Fibroblast of skin of abdomen (primary cell): ENCODE measurements around the gene AGFG1.
"Not testable (repeated sequence)": the region's sequence is repeated elsewhere in the genome, so short reads cannot be mapped to it uniquely, and the experiment has no call there.

Experiments
- DNase-seq: peaks from one replicate; pipeline ENCODE4 v3.0.0-alpha.2; 2013

Gene AGFG1

DNA sequence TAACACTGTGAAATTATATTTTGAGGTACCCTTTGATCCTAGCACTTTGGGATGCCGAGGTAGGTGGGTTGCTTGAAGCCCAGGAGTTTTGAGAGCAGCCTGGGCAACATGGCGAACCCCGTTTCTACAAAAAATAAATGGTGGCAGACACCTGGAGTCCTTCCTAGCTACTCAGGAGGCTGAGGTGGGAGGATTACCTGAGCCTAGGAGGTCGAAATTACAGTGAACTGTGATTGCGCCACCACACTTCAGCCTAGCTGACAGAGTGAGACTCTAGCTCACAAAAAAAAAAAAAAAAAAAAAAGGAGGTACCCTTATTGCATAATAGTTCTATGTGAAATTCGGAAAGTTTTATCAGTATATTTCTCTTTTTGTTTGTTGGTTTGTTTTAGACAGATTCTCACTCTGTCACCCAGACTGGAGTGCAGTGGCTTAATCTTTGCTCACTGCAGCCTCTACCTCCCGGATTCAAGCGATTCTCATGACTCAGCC is 67.6 kb downstream of the AGFG1 start:
- no peak for DNase-seq

DNA sequence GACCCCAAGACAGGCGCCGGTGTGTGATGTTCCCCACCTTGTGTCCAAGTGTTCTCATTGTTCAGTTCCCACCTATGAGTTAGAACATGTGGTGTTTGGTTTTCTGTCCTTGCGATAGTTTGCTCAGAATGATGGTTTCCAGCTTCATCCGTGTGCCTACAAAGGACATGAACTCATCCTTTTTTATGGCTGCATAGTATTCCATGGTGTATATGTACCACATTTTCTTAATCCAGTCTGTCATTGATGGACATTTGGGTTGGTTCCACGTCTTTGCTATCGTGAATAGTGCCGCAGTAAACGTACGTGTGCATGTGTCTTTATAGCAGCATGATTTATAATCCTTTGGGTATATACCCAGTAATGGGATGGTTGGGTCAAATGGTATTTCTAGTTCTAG is 68.4 kb downstream of the AGFG1 start:
- DNase-seq, result not testable (repeated sequence)

DNA sequence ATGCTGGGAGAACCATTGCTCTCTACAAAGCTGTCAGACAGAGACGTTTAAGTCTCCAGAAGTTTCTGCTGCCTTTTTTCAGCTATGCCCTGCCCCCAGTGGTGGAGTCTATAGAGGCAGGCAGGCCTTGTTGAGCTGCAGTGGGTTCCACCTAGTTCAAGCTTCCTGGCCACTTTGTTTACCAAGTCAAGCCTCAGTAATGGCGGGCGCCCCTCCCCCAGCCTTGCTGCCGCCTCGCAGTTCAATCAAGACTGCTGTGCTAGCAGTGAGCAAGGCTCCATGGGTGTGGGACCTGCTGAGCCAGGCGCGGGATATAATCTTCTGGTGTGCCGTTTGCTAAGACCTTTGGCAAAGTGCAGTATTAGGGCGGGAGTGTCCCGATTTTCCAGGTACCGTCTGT is 74.0 kb downstream of the AGFG1 start:
- no peak for DNase-seq

DNA sequence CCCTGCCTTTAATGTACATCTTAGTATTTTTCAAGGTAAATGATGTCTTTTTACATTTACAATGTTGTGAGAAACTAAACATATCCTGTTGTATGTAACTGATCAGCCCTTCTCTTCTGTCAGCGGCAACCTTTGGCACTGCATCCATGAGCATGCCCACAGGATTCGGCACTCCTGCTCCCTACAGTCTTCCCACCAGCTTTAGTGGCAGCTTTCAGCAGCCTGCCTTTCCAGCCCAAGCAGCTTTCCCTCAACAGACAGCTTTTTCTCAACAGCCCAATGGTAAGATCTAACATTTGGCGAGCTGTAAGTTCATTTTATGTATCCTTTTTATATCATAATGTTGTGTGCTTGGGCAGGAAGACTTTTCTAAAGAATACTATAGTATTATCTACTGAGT is 79.9 kb downstream of the AGFG1 start:
- no peak for DNase-seq

DNA sequence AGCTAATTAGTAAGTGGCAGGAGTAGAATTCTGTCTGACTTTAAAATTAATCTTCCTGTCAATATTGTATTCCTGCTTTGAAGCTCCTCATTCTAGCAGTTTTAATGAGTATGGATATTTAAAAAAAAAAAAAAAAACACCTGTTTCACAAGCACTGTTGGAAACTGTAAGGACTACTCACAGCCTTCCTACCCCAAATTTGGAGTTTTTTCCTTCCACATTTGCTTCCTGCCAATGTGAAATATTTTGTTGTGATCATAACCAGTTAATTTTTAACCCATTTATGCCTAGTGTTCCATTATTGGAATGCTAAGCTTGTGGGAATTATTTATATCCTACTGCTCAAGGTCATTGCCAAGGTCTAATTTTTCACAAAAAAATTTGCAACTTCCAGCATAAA is 90.6 kb downstream of the AGFG1 start:
- DNase-seq, result no peak

DNA sequence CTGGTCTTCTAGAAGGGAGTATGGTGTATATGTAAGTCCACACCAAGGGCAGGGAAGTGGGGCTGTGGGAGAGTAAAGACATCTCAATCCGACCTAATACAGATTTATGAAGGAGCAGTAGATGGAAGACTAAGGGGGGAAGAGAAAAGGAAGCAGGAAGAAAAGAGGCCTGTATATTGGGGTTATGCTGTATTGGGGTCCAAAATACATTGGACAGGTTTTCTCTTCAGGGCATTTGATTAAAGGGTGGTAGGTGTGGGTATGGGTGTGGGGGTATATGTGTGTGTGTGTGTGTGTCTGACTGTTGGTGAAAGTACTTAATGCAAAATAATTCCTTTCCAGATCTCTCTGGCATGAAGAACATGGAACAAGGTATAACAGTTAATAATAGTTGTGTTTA is 93.1 kb downstream of the AGFG1 start:
- no peak for DNase-seq

DNA sequence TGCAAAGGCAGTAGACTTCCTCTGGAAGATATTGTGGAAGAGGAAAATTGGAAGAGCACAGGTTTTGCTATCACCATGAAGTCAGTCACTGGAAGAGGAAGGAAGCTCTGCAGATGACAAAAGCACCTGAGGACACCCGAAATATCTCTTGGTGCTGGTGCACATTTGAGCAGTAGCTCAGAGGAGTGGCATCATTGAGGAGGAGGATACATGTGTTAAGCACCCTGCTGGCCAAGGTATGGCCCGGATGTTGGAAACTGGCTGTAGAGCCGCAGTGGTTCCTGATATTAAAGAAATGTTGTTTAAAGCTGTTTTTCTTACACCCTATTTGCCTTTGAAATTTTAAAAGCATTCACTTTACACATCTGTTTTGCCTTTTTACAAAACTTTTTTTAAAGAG is 94.1 kb downstream of the AGFG1 start:
- no peak for DNase-seq

DNA sequence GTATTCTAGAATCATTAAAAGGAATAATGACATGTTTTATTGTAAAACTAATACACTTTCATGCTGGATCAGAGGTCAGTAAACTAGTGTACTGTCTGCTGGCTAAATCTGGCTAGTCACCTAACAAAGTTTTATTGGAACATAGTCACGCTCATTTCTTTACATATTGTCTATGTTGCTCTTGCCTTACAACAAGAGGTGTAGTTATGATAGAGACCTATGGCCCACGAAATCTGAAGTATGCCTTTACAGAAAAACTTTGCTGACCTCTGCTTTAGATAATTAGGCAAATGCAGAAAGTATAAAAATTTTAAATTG is 96.9 kb downstream of the AGFG1 start:
- DNase-seq, result no peak

DNA sequence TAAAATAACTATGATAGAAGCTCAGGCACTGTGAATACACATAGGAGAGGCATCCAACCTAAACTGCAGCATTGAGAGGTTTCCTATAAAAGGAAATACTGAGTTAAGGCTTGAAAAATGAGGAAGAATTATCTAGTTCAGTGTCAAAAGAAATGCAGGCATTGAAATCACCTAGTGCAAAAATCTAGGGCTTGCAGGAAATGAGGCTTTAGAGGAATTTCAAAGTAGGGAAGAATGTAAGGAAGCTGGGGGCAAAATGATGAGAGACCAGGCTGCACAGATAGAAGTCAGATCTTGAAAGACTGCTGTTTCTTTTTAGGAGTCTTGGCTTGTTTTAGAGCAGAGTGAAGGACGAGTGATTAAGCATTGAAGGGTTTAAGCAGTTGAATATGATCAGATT is 98.7 kb downstream of the AGFG1 start:
- peak; percentile 14 for DNase-seq

DNA sequence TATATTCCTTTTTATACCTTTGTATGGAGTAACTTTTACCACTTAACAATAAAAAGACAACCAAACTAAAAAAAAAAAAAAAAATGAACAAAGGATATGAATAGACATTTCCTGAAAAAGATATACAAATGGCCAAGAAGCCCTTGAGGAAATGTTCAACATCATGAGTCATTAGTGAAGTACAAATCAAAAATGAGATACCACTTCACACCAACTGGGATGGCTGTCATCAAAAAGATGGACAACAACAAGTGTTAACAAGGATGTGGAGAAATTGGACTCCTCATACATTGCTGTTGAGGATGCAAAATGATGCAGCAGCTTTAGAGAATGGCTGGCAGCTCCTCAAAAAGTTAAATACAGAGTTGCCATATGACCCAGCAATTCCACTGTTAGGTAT is 104.2 kb downstream of the AGFG1 start:
- DNase-seq, result no peak

DNA sequence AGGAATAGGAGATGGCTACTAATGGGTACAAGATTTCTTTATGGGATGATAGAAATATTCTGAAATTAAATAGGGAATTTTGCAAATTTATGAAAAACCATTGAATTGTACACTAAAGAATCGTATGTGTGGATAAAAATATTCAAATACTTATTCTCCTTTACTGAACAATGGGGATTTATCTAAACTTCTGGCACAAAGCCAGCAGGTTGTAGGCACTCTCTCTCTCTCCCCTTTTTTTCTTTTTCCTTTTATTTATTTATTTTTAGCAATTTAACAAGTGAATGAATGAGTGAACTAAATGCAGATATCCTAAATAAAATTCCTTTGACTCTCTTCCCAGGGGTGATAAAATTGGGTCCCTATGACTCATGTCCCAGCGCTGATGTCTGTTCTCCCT is 104.9 kb downstream of the AGFG1 start:
- no peak for DNase-seq

DNA sequence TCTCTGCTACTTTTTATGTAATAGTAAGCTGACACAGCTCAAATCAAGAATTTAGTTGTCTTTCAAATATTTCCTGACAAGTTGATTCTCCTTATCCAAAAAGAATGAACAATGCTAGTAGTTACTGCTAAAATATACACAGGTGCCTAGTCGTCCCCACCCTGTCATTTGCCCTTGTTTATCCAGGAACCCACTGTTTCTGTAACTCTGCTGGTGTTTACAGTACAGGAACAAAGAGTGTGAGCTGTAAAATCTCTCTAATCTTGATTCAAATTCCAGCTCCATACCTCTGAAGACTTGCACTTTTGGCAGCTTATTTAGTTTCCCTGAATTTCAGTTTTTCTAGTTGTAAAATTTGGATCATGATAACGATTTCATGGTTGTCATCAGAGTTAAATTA is 105.6 kb downstream of the AGFG1 start:
- DNase-seq, result no peak

DNA sequence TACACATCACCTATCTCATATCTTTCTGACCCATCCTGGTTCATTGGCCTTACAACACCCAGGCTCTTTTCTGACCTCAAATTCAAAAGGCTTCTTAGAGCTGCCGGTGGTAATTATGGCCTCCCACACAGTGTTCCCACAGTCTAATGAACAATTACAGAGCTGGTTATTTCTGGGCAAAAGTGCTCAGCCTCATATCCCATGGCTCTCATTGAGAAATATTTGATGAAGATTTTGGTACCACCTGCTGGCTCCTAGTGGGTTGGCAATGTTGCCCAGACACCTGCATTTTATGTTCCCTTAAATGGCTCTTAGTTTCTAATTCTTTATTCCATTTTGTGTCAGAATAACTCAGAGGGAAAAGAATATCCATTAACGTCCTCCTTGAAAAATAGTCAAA is 106.7 kb downstream of the AGFG1 start:
- DNase-seq, result no peak

DNA sequence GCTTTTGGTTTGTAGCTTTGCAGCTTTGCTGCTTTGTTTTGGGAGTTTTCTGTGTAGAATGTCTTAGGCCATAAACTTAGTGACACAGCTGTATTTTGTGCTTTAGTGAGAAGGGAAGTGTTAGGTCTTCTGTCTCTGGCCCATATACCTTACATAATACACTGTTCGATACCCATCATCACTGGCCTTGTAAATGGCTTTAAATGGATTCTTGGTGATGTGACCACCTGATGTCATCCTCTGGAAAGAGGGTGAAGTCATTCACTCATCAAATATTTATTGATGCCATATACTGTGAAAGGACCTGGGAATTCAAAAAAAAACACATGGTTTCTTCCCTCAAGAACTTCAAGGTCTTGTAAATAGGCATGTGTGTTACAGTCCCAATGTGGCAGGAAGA is 107.8 kb downstream of the AGFG1 start:
- DNase-seq, result no peak

DNA sequence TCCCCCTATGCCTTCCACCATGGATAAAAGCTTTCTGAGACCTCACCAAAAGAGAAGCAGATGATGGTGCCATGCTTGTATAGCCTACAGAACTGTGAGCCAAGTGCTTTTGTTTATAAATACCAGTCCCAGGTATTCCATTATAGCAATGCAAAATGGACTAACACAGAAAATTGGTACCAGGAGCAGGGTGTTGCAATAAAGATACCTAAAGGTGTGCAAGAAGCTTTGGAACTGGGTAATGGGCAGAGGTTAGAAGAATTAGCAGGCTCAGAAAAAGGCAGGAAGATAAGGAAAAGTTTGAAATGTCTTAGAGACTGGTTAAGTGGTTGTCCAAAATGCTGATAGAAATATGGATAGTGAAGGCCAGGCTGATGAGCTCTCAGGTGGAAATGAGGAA is 110.4 kb downstream of the AGFG1 start:
- DNase-seq, result no peak

DNA sequence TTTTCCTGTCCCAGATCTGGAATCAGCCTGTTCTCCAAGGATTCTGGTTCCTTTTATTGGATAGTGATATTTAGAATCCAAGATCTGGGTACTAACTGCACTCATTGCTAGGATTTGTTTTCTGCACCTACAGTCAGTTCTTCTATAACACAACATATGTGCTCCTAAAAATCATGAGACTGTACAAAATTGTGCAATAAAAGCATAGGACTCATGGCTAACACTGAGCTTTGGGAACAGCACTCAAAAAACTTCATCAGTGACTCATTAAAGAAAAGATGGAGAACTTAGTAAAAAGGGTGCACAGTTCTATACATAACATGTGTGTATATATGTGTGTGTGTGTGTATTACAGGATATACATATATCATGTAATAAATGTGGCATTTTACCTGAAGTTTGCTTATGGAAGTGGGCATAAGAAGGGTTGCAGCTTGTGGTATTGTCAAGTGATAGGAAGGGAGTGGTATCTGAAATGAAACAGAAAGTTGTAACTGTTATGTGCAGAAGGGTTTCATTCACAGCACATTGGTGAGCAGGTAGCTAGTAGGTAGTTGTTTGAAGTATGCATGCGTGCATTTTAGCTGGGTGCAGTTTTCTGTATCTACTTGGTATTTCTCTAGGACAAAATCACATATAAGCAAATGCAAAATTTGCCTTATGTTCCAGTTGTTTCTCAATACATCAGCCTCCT is 120.9 kb downstream of the AGFG1 start:
- DNase-seq, result no peak

DNA sequence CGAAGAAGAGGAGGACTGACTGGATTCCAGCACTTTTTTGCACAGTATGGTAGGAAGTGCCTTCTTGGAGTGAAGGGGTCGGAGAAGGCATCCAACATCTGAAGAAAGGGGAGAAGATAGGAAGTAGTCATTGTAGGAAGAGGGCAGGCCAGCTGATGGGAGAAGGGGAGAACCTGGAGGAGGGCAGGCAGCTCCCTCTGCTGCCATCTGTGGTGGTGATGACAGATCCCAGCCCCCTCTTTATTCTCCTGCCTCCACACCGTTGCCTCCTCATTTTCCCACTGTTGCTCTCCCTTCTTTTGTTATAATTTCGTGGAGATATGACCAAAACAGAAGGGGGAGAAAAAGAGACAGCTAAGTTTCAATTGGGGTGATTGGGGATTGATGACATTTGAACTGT is 123.8 kb downstream of the AGFG1 start:
- DNase-seq, result no peak

DNA sequence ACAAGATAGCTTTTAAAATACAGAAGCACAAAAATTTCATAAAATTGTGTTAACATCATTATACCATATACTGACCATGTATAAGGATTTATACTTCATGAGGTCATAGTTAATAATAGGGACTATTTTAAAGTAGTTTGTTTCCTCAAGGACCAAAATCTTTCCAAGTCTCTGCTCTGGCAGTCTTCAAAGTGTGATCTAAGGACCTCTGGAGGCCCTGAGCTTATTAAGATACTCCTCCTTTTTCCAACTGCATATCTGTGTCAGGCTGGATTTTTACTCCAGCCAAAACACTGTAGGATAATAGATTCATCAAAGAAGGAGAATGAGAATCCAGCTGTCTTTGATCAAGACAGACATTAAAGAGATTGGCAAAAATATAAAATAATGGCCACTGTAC is 125.1 kb downstream of the AGFG1 start:
- DNase-seq, result no peak

DNA sequence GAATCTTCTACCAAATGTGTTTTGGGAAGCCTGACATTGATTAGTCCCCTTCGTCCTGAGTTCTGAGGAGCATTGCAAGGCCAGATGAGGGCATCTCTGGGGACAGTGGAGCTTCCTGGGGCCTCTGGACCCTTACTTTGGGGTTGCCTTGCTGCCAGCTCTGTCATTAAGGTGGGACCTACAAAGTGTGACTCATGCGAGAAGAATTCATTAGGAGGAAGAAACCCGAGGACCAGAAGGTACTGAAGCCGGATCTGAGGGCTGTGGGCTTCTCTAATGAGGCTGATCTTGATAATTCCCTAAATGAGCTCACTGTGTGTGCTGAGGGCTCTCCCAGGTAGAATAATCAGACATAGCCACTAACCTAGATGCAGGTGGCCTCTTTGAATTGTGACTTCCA is 126.0 kb downstream of the AGFG1 start:
- DNase-seq, result no peak

DNA sequence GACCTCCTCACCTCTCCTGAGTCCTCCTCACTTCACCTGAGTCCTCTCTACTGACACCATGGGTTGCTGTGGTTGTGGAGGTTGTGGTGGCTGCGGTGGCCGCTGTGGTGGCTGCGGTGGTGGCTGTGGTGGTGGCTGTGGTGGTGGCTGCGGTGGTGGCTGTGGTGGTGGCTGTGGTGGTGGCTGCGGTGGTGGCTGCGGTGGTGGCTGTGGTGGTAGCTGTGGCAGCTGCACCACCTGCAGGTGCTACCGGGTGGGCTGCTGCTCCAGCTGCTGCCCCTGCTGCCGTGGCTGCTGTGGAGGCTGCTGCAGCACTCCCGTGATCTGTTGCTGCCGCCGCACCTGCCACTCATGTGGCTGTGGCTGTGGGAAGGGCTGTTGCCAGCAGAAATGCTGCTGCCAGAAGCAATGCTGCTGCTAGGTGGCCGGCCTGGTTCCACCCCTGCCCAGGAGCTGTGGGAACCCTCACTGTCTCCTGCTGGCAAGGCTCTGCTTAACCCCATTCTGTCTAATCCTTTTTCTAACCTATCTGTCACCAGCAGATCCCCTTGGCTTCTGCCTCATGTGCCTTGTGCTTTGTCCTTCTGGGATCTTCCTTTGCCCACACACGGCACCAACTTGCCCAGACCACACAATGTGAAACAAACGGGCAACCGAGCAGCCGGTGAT is 127.0 kb downstream of the AGFG1 start, which contains the start of gene SCYGR2:
TSS of gene SCYGR2 (plus strand) at position 59 of the 669 bp plus-strand sequence. CDS start at position 59, 0 bp downstream.
- not testable (repeated sequence) for DNase-seq

DNA sequence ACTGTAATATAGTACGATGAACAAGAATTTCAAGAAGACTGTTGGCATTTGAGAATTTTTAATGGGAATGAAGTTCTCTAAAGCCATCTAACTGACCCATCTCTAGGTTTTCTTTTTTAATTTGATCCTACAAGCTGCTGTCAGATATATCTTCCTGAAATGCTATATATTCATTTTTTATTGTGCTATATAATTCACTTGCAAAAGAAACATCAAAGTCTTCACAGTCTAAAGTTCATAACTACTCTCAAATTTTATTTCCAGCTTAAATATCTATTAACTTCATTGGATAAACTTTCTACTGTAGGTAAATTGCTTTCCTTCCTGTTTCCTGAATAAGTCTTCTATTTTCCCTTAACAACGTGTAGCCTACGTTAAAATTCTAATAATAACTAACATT is 130.4 kb downstream of the AGFG1 start:
- DNase-seq, result no peak

DNA sequence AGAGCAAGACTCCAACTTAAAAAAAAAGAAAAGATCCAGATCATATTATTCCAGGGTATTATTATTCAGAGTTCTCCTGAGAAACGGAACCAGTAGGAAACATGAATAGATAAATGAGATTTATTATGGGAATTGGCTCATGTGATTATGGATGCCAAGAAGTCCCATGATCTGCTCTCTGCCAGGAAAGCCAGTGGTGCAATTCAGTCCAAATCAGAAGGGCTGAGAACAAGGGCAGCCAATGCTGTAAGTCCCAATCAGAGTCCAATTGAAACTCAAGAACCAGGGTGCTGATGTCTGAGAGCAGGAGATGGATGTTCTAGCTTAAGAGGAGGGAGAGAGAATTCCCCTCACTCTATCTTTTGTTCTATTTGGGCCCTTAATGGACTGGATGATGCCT is 134.5 kb downstream of the AGFG1 start:
- no peak for DNase-seq

DNA sequence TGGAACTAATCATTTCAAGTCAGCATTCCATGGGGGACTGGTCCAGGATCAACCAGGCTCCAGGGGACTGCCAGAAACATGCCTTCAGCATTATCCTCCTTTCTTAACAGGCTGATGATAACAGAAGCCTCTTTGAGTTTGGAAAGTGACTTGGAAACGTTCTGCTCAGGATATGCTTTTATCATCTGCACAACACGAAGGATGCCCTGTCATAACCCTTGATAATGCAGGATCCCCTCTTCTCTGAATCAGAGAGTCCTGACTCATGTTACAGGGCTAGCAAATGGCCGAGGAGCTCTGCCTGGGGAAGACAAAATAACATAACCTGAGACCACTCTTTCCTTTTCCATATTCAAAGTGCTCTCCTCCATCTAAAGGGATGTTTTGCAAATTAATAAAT is 136.0 kb downstream of the AGFG1 start:
- DNase-seq, result no peak

DNA sequence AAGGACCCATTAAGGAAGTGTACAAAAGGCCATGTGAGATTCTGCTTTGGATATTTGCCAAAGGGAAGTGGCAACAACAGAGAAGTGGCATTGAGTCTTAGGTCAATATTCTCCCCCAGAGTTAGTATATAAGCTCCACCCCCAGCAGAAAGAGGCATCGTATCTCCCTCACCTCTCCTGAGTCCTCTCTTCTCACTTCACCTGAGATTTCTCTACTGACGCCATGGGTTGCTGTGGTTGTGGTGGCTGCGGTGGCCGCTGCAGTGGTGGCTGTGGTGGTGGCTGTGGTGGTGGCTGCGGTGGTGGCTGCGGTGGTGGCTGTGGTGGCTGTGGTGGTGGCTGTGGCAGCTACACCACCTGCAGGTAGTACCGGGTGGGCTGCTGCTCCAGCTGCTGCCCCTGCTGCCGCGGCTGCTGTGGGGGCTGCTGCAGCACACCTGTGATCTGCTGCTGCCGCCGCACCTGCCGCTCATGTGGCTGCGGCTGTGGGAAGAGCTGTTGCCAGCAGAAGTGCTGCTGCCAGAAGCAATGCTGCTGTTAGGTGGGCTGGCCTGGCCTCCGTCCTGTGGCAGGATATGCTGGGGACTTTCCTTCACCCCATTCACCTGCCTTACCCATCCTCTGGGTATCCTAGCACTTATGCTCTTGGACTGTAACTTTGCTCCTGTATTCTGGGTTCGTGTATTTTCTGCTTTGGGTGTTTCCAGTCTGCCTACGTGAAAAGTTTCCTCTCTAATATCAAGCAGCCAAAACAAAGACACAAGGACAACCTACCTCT is 136.8 kb downstream of the AGFG1 start:
- no peak for DNase-seq
